Measurements from ENCODE around the gene KIAA1671. TPM values are rescaled to one million over a fixed set of nuclear protein-coding genes. Genes with fewer than 3 reads are reported as not detected.

The KIAA1671 gene
- total and polyA plus RNA-seq, 9 of the 15 experiments (the other 6 are each of a cell fraction or from before 2014, with no cell fraction given), result under 0.01 to 0.11 (median 0.02) TPM; not detected in 5

- TF ChIP-seq, protein P1, sequence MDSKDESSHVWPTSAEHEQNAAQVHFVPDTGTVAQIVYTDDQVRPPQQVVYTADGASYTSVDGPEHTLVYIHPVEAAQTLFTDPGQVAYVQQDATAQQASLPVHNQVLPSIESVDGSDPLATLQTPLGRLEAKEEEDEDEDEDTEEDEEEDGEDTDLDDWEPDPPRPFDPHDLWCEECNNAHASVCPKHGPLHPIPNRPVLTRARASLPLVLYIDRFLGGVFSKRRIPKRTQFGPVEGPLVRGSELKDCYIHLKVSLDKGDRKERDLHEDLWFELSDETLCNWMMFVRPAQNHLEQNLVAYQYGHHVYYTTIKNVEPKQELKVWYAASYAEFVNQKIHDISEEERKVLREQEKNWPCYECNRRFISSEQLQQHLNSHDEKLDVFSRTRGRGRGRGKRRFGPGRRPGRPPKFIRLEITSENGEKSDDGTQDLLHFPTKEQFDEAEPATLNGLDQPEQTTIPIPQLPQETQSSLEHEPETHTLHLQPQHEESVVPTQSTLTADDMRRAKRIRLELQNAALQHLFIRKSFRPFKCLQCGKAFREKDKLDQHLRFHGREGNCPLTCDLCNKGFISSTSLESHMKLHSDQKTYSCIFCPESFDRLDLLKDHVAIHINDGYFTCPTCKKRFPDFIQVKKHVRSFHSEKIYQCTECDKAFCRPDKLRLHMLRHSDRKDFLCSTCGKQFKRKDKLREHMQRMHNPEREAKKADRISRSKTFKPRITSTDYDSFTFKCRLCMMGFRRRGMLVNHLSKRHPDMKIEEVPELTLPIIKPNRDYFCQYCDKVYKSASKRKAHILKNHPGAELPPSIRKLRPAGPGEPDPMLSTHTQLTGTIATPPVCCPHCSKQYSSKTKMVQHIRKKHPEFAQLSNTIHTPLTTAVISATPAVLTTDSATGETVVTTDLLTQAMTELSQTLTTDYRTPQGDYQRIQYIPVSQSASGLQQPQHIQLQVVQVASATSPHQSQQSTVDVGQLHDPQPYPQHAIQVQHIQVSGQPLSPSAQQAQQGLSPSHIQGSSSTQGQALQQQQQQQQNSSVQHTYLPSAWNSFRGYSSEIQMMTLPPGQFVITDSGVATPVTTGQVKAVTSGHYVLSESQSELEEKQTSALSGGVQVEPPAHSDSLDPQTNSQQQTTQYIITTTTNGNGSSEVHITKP (IDR thresholded peaks at IDR 0.05; ENCODE audit: partially characterized antibody), result no peak
- TF ChIP-seq ZNF583 (CRISPR knock-in tag; IDR thresholded peaks at IDR 0.05), result no peak
- TF ChIP-seq, protein P2, sequence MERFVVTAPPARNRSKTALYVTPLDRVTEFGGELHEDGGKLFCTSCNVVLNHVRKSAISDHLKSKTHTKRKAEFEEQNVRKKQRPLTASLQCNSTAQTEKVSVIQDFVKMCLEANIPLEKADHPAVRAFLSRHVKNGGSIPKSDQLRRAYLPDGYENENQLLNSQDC (CRISPR knock-in tag; IDR thresholded peaks at IDR 0.05), result no peak
- TF ChIP-seq, protein P3, sequence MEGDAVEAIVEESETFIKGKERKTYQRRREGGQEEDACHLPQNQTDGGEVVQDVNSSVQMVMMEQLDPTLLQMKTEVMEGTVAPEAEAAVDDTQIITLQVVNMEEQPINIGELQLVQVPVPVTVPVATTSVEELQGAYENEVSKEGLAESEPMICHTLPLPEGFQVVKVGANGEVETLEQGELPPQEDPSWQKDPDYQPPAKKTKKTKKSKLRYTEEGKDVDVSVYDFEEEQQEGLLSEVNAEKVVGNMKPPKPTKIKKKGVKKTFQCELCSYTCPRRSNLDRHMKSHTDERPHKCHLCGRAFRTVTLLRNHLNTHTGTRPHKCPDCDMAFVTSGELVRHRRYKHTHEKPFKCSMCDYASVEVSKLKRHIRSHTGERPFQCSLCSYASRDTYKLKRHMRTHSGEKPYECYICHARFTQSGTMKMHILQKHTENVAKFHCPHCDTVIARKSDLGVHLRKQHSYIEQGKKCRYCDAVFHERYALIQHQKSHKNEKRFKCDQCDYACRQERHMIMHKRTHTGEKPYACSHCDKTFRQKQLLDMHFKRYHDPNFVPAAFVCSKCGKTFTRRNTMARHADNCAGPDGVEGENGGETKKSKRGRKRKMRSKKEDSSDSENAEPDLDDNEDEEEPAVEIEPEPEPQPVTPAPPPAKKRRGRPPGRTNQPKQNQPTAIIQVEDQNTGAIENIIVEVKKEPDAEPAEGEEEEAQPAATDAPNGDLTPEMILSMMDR (IDR thresholded peaks at IDR 0.05 in 2 of 3, conservative IDR thresholded peaks at IDR 0.05 in 1 of 3; ENCODE audit: insufficient read depth in 2 of 3, low read depth in 1 of 3, low read length in 3 of 3), result no peak
These were observed 269.3 kb downstream of the KIAA1671 start (continued) for GRCh38 chr22:25221790-25222189.
